ENCODE measurements around the gene WNT3A. TPM values are rescaled to one million over a fixed set of nuclear protein-coding genes. Genes with fewer than 3 reads are reported as not detected.

WNT3A gene
- total RNA-seq, 1 donor = not detected

DNA sequence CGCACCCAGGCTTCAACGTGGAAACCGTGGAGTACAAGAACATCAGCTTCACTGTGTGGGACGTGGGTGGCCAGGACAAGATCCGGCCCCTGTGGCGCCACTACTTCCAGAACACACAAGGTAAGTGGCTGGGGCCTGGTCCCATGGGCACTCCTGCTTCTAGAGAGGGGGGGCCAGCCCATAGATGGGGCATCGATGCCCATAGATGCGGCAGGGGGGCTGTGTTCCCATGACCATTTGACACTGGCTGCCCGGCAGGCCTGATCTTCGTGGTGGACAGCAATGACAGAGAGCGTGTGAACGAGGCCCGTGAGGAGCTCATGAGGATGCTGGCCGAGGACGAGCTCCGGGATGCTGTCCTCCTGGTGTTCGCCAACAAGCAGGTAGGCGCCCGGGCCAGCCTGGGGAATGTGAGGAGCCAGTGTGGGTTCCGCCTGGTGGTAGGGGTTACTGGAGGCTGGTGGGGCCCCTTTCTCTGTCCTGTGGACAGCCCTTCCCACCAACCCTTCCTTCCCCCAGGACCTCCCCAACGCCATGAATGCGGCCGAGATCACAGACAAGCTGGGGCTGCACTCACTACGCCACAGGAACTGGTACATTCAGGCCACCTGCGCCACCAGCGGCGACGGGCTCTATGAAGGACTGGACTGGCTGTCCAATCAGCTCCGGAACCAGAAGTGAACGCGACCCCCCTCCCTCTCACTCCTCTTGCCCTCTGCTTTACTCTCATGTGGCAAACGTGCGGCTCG is 90.7 kb downstream of the WNT3A start:
- no peak for DNase-seq (ENCODE audit: low read depth)
- H3K4me3 ChIP-seq (ENCODE audit: low read depth, low read length) = no peak overlapping the region
- TF ChIP-seq, protein P1, sequence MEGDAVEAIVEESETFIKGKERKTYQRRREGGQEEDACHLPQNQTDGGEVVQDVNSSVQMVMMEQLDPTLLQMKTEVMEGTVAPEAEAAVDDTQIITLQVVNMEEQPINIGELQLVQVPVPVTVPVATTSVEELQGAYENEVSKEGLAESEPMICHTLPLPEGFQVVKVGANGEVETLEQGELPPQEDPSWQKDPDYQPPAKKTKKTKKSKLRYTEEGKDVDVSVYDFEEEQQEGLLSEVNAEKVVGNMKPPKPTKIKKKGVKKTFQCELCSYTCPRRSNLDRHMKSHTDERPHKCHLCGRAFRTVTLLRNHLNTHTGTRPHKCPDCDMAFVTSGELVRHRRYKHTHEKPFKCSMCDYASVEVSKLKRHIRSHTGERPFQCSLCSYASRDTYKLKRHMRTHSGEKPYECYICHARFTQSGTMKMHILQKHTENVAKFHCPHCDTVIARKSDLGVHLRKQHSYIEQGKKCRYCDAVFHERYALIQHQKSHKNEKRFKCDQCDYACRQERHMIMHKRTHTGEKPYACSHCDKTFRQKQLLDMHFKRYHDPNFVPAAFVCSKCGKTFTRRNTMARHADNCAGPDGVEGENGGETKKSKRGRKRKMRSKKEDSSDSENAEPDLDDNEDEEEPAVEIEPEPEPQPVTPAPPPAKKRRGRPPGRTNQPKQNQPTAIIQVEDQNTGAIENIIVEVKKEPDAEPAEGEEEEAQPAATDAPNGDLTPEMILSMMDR (IDR thresholded peaks at IDR 0.05; ENCODE audit: insufficient read depth, low read depth, low read length) = no peak

DNA sequence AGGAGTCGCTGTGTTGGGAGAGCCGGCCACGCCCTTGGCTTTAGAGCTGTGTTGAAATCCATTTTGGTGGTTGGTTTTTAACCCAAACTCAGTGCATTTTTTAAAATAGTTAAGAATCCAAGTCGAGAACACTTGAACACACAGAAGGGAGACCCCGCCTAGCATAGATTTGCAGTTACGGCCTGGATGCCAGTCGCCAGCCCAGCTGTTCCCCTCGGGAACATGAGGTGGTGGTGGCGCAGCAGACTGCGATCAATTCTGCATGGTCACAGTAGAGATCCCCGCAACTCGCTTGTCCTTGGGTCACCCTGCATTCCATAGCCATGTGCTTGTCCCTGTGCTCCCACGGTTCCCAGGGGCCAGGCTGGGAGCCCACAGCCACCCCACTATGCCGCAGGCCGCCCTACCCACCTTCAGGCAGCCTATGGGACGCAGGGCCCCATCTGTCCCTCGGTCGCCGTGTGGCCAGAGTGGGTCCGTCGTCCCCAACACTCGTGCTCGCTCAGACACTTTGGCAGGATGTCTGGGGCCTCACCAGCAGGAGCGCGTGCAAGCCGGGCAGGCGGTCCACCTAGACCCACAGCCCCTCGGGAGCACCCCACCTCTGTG is 91.6 kb downstream of the WNT3A start:
- no peak for DNase-seq (ENCODE audit: low read depth)
- TF ChIP-seq, protein P1 (IDR thresholded peaks at IDR 0.05; ENCODE audit: insufficient read depth, low read depth, low read length) = no peak
- no peak overlapping the region for H3K4me3 ChIP-seq (ENCODE audit: low read depth, low read length)

DNA sequence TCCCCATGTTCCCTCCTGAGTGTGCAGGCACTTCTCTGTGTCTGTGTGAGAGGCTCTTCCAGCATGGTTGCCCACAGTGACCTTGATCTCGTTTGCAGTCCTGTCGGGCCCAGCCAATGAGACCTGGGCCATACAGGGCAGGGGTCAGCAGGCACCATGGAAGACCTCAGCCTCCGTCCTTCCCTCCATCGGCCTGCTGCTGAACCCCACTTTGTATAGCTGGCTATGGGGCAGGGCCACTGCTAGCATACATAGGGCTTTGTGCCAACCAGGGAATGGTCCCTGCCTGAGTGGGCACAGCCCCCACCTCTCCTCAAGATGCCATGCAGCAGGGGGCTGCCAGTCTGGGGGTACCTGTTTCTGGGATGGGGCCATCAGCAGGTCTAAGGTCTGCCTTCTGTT is 92.5 kb downstream of the WNT3A start:
- DNase-seq (ENCODE audit: low read depth) = no peak
- H3K4me3 ChIP-seq (ENCODE audit: low read depth, low read length) = no peak overlapping the region
- TF ChIP-seq, protein P1 (IDR thresholded peaks at IDR 0.05; ENCODE audit: insufficient read depth, low read depth, low read length) = no peak

DNA sequence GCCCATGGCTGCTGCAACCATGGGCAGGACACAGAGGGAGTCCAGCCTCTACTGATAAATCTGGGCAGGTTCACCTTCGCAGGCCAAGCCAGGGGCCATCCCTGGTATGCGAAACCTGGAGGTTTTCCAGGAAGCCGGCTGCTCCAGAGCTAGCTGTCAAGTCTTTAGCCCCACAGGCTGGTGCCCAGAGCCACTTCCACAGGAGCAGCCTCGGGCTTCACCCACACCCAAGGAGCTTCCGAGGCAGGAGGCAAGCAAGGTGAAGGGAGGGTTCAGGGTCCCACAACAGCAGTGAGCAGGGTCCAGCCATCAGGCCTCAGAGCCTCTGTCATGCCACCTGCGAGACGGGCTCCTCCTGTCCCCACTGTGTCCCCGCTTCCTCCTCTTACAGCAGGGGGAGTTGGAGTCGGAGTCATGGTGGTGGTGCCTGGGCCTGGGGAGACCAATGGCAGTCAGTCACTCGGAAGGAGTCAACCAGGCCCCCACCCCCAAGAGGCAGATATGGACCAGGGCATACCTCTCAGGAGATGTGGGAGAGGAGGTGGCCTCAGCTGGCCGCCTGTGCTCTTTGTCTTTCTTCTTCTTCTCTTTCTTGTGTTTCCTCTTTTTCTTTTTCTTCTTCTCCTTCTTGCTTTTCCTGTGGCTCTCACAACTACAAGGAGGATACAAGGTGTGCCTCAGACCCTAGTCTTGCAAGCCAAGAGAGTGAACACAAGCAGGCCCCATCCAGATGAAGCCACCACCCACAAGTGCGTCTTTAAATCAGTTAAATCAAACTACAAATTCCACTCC is 94.2 kb downstream of the WNT3A start:
- TF ChIP-seq, protein P1 (IDR thresholded peaks at IDR 0.05; ENCODE audit: insufficient read depth, low read depth, low read length) = no peak
- no peak overlapping the region for H3K4me3 ChIP-seq (ENCODE audit: low read depth, low read length)

DNA sequence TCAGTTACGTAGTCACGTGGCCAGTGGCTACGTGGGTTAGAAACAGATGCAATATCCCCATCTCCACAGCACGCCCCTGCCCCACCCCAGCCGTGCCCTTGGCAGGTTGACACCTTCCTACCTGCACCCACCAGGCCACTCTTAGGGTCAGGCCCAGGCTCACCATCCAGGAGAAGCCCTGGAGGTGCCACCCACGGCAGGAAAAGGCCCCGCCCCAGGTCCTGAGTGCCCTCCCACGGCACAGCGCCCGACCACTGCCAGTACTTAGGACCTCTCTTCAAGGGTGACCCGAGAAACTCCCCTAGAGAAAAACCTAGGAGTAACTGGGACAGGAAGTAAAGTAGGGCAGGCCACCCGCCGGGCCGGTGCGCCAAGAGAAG is 94.8 kb downstream of the WNT3A start:
- DNase-seq (ENCODE audit: low read depth) = no peak
- TF ChIP-seq, protein P1 (IDR thresholded peaks at IDR 0.05; ENCODE audit: insufficient read depth, low read depth, low read length) = no peak
- peak overlapping the region; percentile 93 for H3K4me3 ChIP-seq (ENCODE audit: low read depth, low read length)

More for the DNA sequence above, 94.2 kb downstream of the WNT3A start:
- no peak for DNase-seq (ENCODE audit: low read depth)

DNA sequence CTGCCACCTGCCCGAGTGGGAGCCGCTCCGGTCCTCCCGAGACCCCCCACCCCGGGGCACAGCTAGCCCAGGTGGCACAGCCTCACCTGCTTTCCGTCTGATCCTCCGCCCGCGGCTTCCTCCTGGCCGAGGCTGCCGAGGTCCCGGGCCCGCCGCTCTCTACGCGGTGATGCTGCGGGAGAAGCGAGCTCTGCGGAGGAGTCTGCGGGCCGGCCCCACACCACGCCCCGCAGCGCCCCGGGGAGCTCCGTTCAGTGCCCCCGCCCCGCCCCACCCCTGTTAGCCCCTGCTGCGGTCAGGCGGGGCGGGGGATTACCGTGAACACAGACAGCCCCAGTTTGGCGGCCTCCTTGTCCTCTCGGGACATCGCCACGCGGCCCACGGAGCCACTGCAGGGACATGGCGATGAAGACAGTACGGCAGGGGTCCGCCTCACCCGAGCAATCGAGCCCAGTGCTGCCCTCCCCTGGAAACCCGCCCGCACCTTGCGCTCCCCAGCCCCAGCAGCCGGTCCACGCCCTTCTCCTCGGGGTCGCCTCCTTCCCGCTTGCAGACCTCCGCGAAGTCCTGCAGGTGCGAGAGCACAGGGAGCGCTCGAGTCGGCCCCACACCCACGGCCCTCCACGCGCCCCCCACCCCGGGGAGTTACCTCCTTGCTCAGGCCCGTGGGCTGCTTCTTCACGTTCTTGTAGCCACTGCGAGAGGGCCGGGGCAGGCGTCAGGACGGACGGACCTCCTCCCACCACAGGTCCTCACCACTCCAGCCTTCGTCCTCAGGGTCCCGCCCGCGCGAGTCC is 95.4 kb downstream of the WNT3A start:
- H3K4me3 ChIP-seq (ENCODE audit: low read depth, low read length) = peak overlapping the region; percentile 93
- TF ChIP-seq, protein P1 (IDR thresholded peaks at IDR 0.05; ENCODE audit: insufficient read depth, low read depth, low read length) = no peak
- peak; percentile 26 for DNase-seq (ENCODE audit: low read depth)

All from fibroblast of villous mesenchyme (primary cell).